Activated CD4-positive, alpha-beta memory T cell treated with anti-CD3 and anti-CD28 coated beads, Interleukin-2, amount 10 ng/mL, durations not matched to agents 7 days and 5 days (primary cell): ENCODE data around the gene HCK. TPM values are rescaled to one million over a fixed set of nuclear protein-coding genes. Genes with fewer than 3 reads are reported as not detected.
A peak's percentile ranks its signal among the peaks of the same experiment; 100 is the strongest.
"Not testable (repeated sequence)": the region's sequence is repeated elsewhere in the genome, so short reads cannot be mapped to it uniquely, and the experiment has no call there.

Experiments used
- CTCF ChIA-PET: fragments of 350-600 bp; sonication (Branson Sonifier 250); formaldehyde crosslinking; loops from one replicate; lab custom pipeline; 2021; ENCODE audit warnings: antibody characterized with exemption, inconsistent platforms; lab: Charles Lee
- POLR2A ChIA-PET: fragments of 350-600 bp; sonication (Branson Sonifier 250); formaldehyde crosslinking; loops from one replicate; lab custom pipeline; 2021; ENCODE audit warnings: antibody characterized with exemption; lab: Charles Lee
- DNase-seq: peaks from one replicate; pipeline ENCODE4 v3.0.0-alpha.2; 2020
- H3K27ac Mint-ChIP-seq: one replicate; pipeline ENCODE4 v1.8.0; 2021; ENCODE audit warnings: mild to moderate bottlenecking, mixed read lengths
- H3K27me3 Mint-ChIP-seq: one replicate; pipeline ENCODE4 v1.8.0; 2021; ENCODE audit warnings: mixed read lengths
- H3K36me3 Mint-ChIP-seq: one replicate; pipeline ENCODE4 v1.8.0; 2021; ENCODE audit warnings: low read depth, mixed read lengths
- H3K4me1 Mint-ChIP-seq: one replicate; pipeline ENCODE4 v1.8.0; 2021; ENCODE audit warnings: mixed read lengths
- H3K4me3 Mint-ChIP-seq: one replicate; pipeline ENCODE4 v1.8.0; 2021; ENCODE audit warnings: mild to moderate bottlenecking, mixed read lengths
- H3K9me3 Mint-ChIP-seq: one replicate; pipeline ENCODE4 v1.8.0; 2021; ENCODE audit warnings: mixed read lengths
- total RNA-seq, 2 experiments: library from RNA; stranded (reverse); gene quantifications; one replicate each; pipeline ENCODE4 v1.2.3, GENCODE V29; 2021

The HCK gene
- total RNA-seq, 2 experiments from 2014 or later = 0.10 to 0.35 TPM

DNA sequence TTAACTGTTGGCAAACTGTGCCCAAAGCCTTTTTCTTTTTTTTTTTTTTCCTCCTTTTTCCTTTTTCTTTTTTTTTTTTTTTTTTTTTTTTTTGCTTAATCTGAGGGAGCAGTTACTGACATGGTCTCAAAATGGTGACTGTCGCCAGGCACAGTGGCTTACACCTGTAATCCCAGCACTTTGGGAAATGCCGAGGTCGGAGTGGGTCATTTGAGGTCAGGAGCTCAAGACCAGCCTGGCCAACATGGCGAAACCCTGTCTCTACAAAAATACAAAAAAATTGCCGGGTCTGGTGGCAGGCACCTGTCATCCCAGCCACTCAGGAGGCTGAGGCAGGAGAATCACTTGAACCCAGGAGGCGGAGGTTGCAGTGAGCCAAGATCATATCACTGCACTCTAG is 64.8 kb downstream of the HCK start:
- CTCF ChIA-PET = interaction anchor here (0.6 to 1.3 kb wide), 5 partner anchors 11 to 1270 kb away, joined by 3 to 6 read pairs (median 3); no protein-coding TSS in a partner anchor
- H3K4me1 Mint-ChIP-seq = peaks cover 31% of the 10 kb centered on the region
- H3K4me3 Mint-ChIP-seq, H3K9me3 Mint-ChIP-seq, DNase-seq, H3K27me3 Mint-ChIP-seq, POLR2A ChIA-PET: not testable (repeated sequence)
- H3K36me3 Mint-ChIP-seq = peaks cover 18% of the 10 kb centered on the region
- peak overlapping the region; percentile 26 for H3K27ac Mint-ChIP-seq

- DNase-seq, H3K9me3 Mint-ChIP-seq, H3K27me3 Mint-ChIP-seq, CTCF ChIA-PET, H3K27ac Mint-ChIP-seq, H3K4me3 Mint-ChIP-seq: not testable (repeated sequence)
- peaks cover 21% of the 10 kb centered on the region for H3K4me1 Mint-ChIP-seq
- POLR2A ChIA-PET = interaction anchor here (1.0 to 1.3 kb wide), 2 partner anchors 9 to 321 kb away, joined by 3 to 6 read pairs; partner anchors contain the start of gene TM9SF4
- peaks cover 15% of the 10 kb centered on the region for H3K36me3 Mint-ChIP-seq
These were observed 66.4 kb downstream of the HCK start for GRCh38 chr20:32118427-32118826.

DNA sequence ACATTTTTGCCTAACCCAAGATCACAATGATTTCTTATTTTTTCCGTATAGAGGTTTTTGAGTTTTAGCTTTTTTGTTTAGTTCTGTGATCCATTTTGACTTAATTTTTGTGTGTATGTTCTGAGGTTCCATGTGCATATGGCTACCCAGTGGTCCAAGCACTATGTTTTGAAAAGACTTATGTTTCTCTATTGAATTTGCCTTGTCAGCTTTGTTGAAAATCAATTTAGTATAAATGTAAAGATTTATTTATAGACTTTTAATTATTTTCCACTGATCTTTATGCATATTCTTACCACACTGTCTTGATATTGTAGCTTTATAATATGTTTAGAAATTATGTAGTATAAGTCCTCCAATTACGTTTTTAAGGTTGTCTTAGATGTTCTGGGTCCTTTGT is 67.7 kb downstream of the HCK start:
- POLR2A ChIA-PET = interaction anchor here (0.7 kb wide), 1 partner anchor 40 kb away, joined by 3 read pairs; no protein-coding TSS in a partner anchor
- DNase-seq = no peak
- H3K4me1 Mint-ChIP-seq = peaks cover 17% of the 10 kb centered on the region
- H3K9me3 Mint-ChIP-seq = no peaks in the 10 kb centered on the region
- no peak overlapping the region for H3K4me3 Mint-ChIP-seq
- H3K27ac Mint-ChIP-seq = no peak overlapping the region
- no peaks in the 10 kb centered on the region for H3K27me3 Mint-ChIP-seq
- H3K36me3 Mint-ChIP-seq = peaks cover 20% of the 10 kb centered on the region
- CTCF ChIA-PET = no interaction called here

DNA sequence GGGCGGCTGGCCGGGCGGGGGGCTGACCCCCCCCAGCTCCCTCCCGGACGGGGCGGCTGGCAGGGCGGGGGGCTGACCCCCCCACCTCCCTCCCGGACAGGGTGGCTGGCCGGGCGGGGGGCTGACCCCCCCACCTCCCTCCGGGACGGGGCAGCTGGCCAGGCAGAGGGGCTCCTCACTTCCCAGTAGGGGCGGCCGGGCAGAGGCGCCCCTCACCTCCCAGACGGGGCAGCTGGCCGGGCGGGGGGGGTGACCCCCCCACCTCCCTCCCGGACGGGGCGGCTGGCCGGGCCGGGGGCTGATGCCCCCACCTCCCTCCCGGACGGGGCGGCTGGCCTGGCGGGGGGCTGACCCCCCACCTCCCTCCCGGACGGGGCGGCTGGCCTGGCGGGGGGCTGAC is 69.9 kb downstream of the HCK start:
- H3K27ac Mint-ChIP-seq, H3K27me3 Mint-ChIP-seq, H3K4me1 Mint-ChIP-seq, CTCF ChIA-PET, DNase-seq, H3K9me3 Mint-ChIP-seq, H3K4me3 Mint-ChIP-seq, POLR2A ChIA-PET: not testable (repeated sequence)
- H3K36me3 Mint-ChIP-seq = peaks cover 13% of the 10 kb centered on the region

GRCh38 chr20:32123088-32123487 is 71.0 kb downstream of the HCK start:
- no peak for DNase-seq
- ChIA-PET POLR2A (no interaction called here), CTCF (interaction anchor here (0.9 kb wide), 1 partner anchor 11 kb away, joined by 3 read pairs; no protein-coding TSS in a partner anchor)
- Mint-ChIP-seq H3K27ac (no peak overlapping the region), H3K4me1 (no peaks in the 10 kb centered on the region), H3K4me3 (no peak overlapping the region), H3K27me3 (no peaks in the 10 kb centered on the region), H3K36me3 (peaks cover 18% of the 10 kb centered on the region), H3K9me3 (no peaks in the 10 kb centered on the region)

DNA sequence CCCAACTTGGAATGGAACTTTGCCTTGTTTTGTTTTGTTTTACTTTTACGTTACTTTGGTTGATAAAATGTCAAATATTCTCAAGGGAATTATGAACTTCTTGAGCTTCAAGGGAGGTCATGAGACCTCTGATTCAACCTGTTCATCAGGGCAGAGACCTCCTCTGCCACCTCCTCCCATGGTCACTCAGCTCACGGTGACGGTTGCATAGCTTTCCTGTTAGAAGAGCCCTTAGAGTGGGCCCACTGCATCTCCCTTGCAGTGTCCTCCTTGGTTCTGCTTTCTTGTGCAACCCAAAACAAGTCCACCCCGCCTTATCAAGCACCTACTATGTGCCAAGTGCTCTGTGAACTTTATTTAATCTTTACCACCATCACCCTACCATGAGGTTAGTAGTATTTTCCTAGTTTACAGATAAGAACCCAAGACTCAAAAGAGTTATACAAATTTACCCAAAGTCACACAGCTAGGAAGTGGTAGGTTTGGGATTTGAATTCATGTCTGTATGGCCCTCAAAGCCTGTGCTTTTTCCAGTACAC is 72.9 kb downstream of the HCK start:
- POLR2A ChIA-PET = no interaction called here

DNA sequence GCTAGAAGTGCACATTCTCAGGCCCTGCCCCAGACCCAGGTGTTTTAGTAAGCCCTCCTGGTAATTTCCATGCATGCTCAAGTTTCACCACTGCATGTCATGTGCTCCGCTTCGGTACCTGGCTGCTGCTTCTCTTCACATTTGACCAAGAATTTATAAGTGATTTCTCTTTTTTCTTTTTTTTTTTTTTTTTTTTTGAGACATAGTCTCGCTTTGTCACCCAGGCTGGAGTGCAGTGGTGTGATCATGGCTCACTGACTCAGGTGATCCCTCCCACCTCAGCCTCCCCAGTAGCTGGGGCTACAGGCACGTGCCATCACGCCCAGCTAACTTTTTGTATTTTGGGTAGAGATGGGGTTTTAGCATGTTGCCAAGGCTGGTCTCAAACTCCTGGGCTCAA is 73.5 kb downstream of the HCK start:
- CTCF ChIA-PET = no interaction called here
- no peak overlapping the region for H3K4me3 Mint-ChIP-seq
- peaks cover 18% of the 10 kb centered on the region for H3K36me3 Mint-ChIP-seq
- H3K9me3 Mint-ChIP-seq = no peaks in the 10 kb centered on the region
- no peak for DNase-seq
- H3K4me1 Mint-ChIP-seq = no peaks in the 10 kb centered on the region
- no peaks in the 10 kb centered on the region for H3K27me3 Mint-ChIP-seq
- H3K27ac Mint-ChIP-seq = no peak overlapping the region
- POLR2A ChIA-PET = no interaction called here

More for the DNA sequence above, 72.9 kb downstream of the HCK start:
- Mint-ChIP-seq H3K27me3 (no peaks in the 10 kb centered on the region), H3K27ac (no peak overlapping the region), H3K4me3 (no peak overlapping the region), H3K36me3 (peaks cover 18% of the 10 kb centered on the region), H3K4me1 (no peaks in the 10 kb centered on the region), H3K9me3 (no peaks in the 10 kb centered on the region)
- DNase-seq = no peak
- CTCF ChIA-PET = no interaction called here

DNA sequence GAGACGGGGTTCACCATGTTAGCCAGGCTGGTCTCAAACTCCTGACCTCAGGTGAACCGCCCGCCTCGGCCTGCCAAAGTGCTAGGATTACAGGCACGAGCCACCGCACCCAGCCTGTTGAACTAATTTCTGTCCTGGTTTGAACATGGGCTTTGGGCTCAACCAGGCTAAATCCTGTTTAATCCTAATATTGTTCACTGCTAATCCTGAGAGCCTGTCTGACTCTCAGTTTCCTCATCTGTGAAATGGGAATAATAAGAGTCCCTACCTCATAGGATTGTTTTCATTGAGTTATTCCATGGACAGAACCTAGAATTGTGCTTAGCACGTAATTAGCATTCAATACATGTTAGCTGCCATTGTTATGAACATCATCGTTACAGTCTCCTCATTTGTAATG is 74.9 kb downstream of the HCK start:
- Mint-ChIP-seq H3K27ac (no peak overlapping the region), H3K9me3 (no peaks in the 10 kb centered on the region), H3K4me1 (peaks cover 3% of the 10 kb centered on the region), H3K27me3 (no peaks in the 10 kb centered on the region), H3K4me3 (no peak overlapping the region), H3K36me3 (peaks cover 18% of the 10 kb centered on the region)
- ChIA-PET CTCF (no interaction called here), POLR2A (no interaction called here)
- no peak for DNase-seq

GRCh38 chr20:32127347-32127746 is 75.3 kb downstream of the HCK start:
- no peak overlapping the region for H3K27ac Mint-ChIP-seq
- no peak for DNase-seq
- no peaks in the 10 kb centered on the region for H3K27me3 Mint-ChIP-seq
- peaks cover 3% of the 10 kb centered on the region for H3K4me1 Mint-ChIP-seq
- H3K4me3 Mint-ChIP-seq = no peak overlapping the region
- POLR2A ChIA-PET = no interaction called here
- H3K9me3 Mint-ChIP-seq = no peaks in the 10 kb centered on the region
- CTCF ChIA-PET = no interaction called here
- peaks cover 19% of the 10 kb centered on the region for H3K36me3 Mint-ChIP-seq

DNA sequence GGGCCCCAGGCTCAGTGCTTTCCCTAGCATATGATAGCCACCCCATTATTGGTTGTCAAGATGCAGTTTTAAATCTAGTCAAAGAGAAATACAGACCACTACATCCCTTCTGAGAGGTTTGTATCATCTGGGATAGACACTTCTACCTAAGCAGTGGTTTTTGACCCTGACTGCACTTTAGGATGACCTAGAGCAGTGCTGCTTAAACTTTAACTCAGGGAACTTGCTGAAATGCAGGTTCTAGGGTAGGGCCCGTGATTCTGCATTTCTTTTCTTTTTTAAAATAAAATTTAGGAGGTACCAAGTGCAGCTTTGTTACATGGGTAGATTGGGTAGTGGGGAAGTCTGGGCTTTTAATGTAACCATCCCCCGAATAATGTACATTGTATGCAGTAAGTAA is 76.1 kb downstream of the HCK start:
- POLR2A ChIA-PET = no interaction called here

DNA sequence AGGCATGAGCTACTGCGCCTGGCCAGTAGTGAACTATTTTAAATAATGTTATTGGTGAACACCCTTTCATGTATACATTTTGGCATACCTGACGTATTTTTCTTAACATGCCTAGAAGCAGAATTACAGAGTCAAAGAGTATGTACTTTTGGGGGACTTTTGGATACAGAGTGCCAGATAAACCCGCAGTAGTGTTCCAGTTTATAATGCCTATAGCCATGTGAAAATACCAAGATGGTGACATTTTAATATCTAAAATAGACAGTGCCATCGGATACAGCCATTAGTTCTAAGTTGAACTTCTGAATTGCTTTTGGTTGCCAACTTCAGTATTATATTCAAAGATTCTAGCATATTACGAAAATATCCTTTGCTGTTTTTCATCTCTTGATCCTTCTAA is 77.8 kb downstream of the HCK start:
- DNase-seq = no peak
- Mint-ChIP-seq H3K9me3 (no peaks in the 10 kb centered on the region), H3K27me3 (no peaks in the 10 kb centered on the region), H3K27ac (no peak overlapping the region), H3K4me1 (peaks cover 7% of the 10 kb centered on the region), H3K36me3 (peaks cover 17% of the 10 kb centered on the region), H3K4me3 (no peak overlapping the region)
- POLR2A ChIA-PET = no interaction called here
- CTCF ChIA-PET = no interaction called here

More for the DNA sequence above, 76.1 kb downstream of the HCK start:
- peaks cover 18% of the 10 kb centered on the region for H3K36me3 Mint-ChIP-seq
- no peak overlapping the region for H3K4me3 Mint-ChIP-seq
- H3K4me1 Mint-ChIP-seq = peaks cover 7% of the 10 kb centered on the region
- no peak overlapping the region for H3K27ac Mint-ChIP-seq
- CTCF ChIA-PET = interaction anchor here (1.4 kb wide), 1 partner anchor 18 kb away, joined by 4 read pairs; the partner anchor contains the start of gene TM9SF4
- no peaks in the 10 kb centered on the region for H3K27me3 Mint-ChIP-seq
- DNase-seq = no peak
- no peaks in the 10 kb centered on the region for H3K9me3 Mint-ChIP-seq

DNA sequence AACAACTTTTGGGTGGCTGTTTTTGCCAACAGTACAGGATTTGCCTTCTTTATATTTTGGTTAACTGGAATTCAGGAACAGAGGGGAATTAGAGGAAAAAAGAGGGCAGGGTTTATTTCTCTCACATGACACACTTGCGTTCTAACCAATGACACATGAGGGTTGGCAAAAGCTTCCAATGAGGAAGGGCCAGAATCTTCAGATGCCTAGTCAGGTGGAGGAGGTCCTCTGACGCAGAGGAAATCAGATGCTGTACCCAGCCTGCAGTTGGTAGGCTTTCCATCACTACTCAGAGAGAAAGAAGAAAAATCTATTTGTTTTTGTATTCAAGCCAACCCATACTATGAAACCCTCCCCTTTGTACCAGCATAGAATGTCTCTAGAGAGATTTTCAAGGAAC is 78.3 kb downstream of the HCK start:
- Mint-ChIP-seq H3K9me3 (no peaks in the 10 kb centered on the region), H3K27ac (no peak overlapping the region), H3K4me3 (no peak overlapping the region), H3K27me3 (no peaks in the 10 kb centered on the region), H3K36me3 (peaks cover 17% of the 10 kb centered on the region), H3K4me1 (peaks cover 7% of the 10 kb centered on the region)
- POLR2A ChIA-PET = no interaction called here
- DNase-seq = no peak
- CTCF ChIA-PET = no interaction called here

GRCh38 chr20:32130965-32131364 is 78.9 kb downstream of the HCK start:
- H3K4me1 Mint-ChIP-seq = peaks cover 7% of the 10 kb centered on the region
- no peak overlapping the region for H3K27ac Mint-ChIP-seq
- no peaks in the 10 kb centered on the region for H3K9me3 Mint-ChIP-seq
- POLR2A ChIA-PET = no interaction called here
- CTCF ChIA-PET = no interaction called here
- H3K27me3 Mint-ChIP-seq = no peaks in the 10 kb centered on the region
- peaks cover 16% of the 10 kb centered on the region for H3K36me3 Mint-ChIP-seq
- DNase-seq = no peak
- no peak overlapping the region for H3K4me3 Mint-ChIP-seq

GRCh38 chr20:32132911-32133549 is 81.0 kb downstream of the HCK start:
- Mint-ChIP-seq H3K36me3 (peaks cover 14% of the 10 kb centered on the region), H3K4me3 (no peak overlapping the region), H3K4me1 (peaks cover 7% of the 10 kb centered on the region), H3K27ac (no peak overlapping the region), H3K9me3 (no peaks in the 10 kb centered on the region), H3K27me3 (no peaks in the 10 kb centered on the region)
- ChIA-PET CTCF (no interaction called here), POLR2A (interaction anchor here (1.2 kb wide), 1 partner anchor 20 kb away, joined by 4 read pairs; no protein-coding TSS in a partner anchor)
- no peak for DNase-seq
